Skeletal muscle cell (primary cell): Measurements from ENCODE around the gene RBFOX1.

ENCODE experiments used
- DNase-seq: peaks from one replicate; pipeline ENCODE4 v3.0.0-alpha.2; 2010; ENCODE audit warnings: low read depth
- H3K4me3 ChIP-seq: 2 replicates; pipeline ENCODE4 v1.5.1; 2011; ENCODE audit warnings: low read depth, mild to moderate bottlenecking, control low read depth, low read length, moderate library complexity

The RBFOX1 gene

DNA sequence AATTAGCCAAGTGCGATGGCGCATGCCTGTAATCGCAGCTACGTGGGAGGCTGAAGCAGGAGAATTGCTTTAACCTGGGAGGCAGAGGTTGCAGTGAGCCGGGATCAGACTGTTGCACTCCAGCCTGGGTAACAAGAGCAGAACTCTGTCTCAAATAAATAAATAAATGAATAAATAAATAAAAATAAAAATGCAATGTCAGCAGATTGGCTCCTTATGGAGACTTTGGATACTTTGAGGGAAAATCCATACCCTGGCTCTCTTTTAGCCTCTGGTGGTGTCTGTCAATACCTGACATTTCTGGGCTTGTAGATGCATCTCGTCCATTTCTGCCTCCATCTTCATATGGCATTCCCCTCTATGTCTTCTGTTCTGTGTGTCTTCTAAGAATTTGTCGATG is 66.7 kb downstream of the RBFOX1 start:
- DNase-seq = no peak

DNA sequence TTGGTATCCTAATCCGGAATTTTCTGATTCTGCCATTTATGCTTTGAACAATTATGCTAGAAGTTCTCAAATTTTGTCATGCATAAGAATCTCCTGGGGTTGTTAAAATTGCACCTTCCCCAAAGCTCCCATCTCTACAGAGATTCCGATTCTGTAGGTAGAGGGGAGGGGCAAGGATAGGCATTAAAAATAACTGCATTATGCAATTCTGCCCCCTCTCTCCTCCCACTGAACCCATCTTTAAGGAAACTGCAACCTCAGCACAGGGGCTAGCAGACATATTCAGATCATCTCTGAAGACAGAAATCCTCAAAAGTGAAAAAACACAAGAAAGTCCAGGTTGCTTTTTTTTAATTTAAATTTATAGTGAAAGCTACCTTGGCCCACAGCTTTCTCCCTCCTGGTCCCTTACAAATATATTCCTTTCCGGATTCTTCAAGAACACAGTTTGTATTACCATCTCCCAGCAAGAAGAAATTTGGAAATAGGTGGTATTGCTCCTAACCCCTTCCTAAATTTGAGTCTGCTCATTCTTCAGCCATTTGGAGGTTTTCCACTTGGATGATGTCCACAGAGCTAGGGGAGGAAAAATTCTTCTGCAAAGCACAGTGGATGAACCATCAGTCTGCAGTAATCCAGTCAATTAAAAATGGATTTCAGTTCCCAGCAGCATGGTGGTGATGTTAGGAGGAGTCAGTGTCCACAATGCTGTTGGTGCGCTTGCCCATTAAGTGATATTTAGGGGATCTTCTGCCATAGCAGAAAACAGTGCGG is 67.7 kb downstream of the RBFOX1 start:
- DNase-seq = no peak
- H3K4me3 ChIP-seq = no peak overlapping the region

More for the DNA sequence above, 66.7 kb downstream of the RBFOX1 start:
- no peak overlapping the region for H3K4me3 ChIP-seq

DNA sequence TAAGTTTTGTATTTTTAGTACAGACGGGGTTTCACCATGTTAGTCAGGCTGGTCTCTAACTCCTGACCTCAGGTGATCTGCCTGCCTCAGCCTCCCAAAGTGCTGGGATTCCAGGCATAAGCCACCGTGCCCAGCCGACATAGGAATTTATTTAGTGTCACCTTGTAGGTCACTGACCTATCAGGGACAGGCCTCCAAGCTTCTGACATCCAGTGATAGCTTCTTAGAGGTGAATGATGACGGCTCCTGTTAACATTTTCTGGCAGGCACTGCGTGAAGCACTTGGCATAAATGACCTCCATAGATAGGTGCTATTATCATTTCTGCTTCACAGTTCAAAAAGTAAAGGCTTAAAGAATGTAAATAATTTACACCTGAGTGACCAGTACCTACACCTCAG is 71.6 kb downstream of the RBFOX1 start:
- no peak overlapping the region for H3K4me3 ChIP-seq
- DNase-seq = no peak

DNA sequence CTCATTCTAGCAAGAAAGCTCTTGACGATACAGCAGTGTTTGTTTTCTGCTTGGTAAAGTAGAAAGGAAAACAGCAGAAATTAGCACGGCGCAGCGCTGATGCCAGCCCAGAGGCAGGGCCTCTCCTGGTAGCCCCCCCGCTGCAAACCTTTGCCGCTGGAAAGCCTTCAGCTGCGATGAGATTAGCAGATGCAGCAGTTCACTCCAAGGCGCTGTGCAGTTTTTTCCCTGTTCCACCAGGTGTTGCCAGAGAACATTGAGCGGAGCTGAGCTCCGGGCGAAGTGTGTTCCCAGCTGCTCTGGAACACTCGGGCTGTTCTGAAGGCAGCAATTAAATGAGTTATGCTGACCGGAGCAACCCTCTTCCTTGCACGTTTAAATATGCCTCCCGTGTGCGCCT is 72.5 kb downstream of the RBFOX1 start:
- H3K4me3 ChIP-seq = no peak overlapping the region
- no peak for DNase-seq

DNA sequence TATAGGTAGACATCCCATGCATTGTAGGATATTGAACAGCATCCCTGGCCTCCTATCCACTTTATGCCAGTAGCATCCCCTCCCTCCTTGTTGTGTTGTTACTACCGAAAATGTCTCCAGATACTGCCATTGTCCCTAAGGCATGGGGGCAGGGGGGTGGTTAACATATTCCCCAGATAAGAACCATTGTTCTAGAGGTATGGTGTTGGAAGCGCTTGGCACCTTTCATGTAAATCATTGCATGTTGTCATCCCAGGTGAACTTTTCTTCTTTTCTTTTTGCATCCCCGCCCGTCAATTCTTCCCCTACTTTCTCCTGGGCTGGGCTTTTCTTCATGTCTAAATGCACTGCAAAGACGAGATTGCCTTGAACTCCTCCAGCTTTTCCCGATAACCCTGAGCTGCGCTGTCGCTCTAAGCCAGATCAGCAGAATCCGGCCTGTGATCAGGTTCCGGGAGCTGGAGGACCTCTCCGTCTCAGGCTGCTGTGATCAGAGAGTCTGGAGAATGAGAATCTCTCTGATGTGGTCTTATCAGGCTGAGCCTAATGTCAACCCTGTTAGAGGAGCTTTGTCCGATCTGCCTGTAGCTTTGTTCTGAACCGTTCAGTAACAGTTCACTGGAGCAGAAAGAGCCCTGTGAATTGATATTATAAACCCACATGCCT is 76.2 kb downstream of the RBFOX1 start:
- no peak for DNase-seq
- no peak overlapping the region for H3K4me3 ChIP-seq

DNA sequence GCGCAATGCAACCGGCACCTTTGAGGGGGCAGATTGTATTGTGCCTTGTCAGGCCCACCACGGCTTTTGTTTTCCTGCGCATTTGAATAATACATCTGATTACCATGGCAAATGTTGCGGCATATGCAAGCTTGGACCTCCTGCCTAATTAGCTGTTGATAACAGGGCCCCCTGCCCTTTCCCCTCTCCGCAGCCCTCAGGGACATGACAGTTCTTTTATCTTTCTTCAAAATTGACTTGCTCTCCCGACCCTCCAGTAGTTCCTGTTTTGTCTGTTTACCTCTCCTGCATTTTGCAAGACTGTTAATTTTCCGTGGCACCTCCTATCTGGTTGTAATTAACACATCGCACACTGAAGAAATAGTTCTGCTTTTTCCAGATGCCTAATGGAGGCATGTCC is 86.8 kb downstream of the RBFOX1 start:
- no peak overlapping the region for H3K4me3 ChIP-seq
- DNase-seq = no peak

DNA sequence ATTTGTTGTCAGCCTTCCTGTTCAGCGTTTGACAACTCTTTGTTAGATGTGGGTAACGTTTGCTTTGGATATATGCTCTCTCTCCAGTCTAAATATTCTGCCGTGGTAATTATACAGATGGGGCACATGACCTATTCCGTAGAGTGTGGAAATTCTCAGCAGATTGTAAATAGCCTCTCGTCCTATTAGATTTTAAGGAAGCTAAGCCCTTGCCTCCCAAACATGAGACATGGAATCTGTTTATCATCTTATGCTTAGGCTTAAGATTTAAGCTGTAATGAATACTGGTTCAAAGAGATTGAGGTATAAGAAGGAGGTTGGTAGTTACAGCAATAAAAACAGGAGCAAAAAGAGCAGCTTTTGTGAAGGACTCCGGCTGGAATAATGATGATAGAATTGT is 87.4 kb downstream of the RBFOX1 start:
- DNase-seq = no peak
- H3K4me3 ChIP-seq = no peak overlapping the region

DNA sequence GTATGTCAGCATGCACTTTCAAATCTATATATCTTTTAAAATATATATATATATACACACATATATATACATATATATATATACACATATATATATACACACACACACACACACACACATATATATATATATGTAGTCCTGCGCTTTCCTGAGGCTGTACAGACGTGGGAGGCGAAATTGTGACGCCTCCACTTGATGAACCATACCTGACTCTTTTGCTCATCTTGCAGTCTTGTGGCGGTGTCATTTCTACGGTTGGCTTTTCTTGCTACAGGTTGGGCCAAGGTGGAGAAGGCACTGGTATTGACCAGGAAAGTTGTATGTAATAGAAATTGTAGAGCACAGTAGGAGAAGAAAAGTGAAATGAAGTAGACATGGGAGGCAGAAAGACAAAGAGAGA is 88.2 kb downstream of the RBFOX1 start:
- DNase-seq = no peak
- no peak overlapping the region for H3K4me3 ChIP-seq

DNA sequence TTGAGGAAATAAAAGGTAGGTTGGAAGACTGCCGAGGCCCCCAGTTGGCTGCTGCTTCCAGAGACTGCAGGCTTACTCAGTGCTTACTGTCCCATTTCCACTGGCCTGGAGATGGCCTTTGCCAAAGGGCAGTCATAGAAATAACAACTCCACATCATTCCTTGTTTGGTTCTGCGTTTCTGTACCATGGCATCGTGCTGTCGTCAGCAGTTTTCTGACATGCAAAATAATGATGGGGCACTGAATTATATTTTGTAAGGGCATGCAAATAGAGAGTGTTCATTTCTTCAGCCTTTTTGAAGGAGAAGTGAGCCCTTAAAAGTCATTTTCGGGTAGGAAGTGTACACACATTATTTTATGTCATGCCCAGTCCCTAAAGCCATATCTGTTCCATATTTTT is 88.9 kb downstream of the RBFOX1 start:
- DNase-seq = no peak
- no peak overlapping the region for H3K4me3 ChIP-seq

DNA sequence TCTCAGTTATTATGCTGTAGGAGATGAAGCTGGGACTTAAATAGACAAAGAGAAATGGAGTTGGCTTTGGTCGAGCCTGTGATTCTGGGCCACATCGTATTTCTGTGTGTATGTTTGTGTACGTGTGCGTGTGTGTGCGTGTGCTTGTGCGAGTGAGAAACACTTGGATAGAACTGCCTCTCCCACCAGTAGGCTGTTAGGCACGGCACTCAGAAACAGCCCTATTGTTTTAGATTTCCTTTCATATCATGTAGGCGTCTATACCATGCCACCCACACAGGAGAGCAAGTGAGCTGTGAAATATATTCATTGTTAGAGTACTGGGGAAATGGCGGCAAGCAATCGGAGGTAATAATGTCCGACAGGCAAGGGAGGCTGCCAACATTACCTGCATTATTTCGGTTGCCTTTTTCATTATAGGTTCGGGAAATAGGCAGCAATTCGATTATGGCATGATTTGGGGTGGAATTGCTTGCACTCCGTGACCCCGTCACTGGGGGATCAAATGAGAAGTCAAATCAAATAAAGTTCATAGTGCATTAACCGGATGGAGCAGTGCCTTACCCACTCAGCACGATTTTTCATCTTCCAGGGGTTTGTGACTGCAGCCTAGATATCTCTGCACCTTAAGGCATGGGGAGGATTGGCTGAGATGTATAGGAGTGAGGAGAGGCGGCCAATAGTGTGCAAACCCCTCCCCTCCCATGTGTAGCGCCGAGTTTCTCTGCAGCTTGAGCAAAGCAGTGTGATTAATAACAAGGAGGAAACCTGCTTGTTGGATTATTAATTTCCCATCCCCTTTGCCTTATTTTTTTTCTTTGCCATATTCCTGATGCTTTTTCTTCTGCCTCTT is 89.6 kb downstream of the RBFOX1 start:
- DNase-seq = no peak
- no peak overlapping the region for H3K4me3 ChIP-seq

DNA sequence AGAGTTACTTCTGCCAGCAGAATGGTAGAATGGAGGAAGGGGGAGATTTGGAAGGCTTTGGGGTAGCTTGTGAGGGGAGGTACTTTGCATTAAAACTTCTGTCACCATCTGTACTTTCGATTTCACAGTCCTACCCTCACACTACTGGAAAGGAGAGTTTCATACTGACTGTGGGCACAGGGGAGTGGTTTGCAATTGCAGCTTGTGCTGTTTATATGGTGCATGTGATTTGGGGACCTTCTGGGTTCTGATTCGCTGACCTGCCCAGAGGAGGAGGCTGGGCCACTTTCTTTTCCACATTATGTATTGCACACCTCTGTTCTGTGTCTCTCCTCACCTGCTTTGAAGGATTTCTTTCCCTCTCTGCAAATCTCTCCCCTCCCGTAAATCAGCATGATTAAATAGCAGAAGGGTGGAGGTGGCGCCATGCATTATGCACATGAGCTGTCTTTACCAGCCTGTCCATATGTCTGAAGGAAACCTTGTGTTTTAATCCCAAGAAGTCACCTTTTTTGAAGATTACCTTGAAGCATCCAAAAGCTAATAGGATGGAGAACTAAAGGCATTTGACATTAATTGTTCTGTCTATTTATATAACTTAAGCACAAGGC is 90.9 kb downstream of the RBFOX1 start:
- no peak for DNase-seq
- H3K4me3 ChIP-seq = no peak overlapping the region

DNA sequence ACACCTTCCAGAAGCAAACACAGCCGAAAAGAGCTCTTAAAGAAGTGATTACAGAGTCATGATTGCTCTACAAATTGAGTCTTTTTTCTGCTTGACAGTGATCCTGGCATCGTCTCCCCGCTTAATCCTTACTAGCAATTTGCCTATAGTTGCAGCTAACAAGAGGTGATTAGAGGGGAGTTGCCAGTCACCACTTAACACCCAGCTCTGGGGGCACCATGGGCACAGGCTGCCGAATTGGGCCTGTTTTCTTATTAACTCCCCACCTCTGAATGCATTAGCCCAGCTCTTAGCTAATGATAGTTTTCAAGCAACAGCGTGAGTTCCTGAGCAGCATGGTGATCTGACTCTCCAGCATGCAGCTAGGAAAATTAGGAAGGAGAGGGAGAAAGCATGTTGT is 93.5 kb downstream of the RBFOX1 start:
- H3K4me3 ChIP-seq = no peak overlapping the region
- no peak for DNase-seq

DNA sequence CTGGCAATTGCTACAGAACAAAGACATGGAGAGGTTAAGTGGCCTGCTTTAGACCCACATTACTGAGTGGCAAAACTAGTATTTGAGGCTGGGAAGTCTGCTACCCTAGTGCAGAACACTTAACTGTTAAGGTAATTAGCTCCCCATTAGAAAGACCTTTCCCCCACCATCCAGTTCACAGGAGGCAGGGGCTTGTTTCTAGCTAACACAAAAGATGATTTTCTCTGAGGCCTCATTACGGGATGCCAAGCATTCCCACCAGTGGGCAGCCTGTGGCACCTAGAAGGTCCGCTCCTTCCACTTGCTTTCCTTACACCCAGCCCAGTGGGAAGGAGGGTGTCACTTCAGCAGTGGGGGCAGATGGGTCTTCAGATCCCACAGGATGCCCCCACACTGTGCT is 99.1 kb downstream of the RBFOX1 start:
- no peak overlapping the region for H3K4me3 ChIP-seq
- no peak for DNase-seq

DNA sequence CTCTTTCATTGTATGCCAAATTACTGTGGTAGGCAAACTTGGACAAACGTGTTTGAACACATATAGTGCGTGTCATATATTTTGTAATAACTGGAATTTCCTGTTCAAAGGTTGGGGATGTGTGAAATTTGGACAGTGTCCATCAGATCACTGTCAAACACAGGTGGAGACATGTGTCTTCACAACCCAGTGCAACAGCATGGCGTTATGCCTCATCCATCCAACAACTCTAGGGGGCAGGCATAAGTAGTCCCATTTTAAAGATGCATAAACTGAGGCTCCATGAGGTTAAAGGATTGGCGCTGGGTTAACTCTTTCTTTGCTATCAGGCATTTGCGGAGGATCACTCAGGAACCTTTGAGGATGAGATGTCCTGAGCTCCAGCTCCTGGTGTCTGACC is 103.7 kb downstream of the RBFOX1 start:
- no peak for DNase-seq
- H3K4me3 ChIP-seq = no peak overlapping the region

DNA sequence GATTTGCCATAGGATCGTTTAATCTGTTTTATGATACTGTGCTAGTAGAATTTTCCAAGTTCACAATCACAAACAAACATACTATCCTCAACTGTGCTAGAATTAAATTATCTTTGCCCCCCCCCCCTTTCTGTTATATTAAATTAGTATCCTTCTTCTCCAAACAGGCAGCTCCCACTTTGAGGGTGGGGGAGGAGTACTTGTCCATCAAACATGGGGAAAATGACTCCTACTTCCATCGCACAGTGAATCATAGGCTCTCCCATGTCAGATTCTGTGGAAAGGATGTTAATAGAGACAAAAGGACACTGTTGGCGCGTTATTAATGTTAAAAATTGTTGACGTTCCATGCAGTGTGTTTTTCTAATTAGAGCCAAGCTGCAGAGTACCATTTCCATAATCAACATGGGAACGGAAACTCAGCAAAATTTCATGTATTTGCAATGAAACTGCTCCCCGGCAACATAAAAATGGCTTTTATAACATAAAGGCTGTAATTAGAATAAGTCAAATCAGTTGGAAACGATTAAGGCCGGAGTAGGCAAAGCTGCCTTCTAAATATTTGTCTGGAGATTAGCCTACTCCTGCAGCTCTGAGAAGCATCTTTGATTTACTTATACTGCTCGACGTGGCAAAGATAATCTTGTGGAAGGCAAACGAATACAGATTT is 104.6 kb downstream of the RBFOX1 start:
- DNase-seq = no peak
- no peak overlapping the region for H3K4me3 ChIP-seq

DNA sequence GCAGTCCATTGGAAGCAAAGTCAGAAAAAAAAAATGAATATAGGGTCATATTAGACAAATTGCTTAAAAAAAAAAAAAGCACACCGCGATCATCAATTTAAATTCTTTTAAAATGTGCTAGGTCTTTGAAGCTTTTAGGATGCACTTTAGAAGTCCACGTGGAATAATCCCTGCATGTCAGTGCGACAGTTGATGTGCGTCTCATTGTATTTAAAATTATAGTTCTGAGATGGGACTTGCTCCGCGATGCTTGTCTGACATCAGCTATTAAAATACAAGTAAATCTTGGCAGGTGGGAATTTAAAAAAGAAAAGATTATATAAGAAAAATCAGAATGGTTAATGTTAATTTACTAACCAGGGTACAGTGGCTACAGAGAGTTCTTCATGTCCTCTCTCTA is 105.2 kb downstream of the RBFOX1 start:
- no peak overlapping the region for H3K4me3 ChIP-seq

DNA sequence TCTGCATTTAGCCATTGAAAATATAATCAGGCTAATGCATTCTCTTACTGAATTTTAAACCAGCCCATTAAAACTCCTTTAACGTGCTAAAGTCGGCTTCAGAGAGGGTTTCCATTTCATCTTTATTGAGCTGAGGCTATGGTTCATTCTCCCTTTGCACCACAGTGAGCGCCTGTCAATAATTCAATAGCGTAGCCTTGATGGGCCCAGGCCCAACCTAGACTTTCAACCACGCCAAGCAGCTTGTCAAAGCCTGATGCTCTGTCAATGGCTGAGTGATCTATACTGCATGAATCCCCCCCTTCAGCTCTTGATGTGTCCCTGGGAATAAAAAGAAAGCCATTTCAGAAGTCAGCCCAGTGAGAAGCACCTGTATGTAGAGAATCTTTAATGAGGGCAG is 106.0 kb downstream of the RBFOX1 start:
- no peak for DNase-seq
- H3K4me3 ChIP-seq = no peak overlapping the region

More for the DNA sequence above, 105.2 kb downstream of the RBFOX1 start:
- no peak for DNase-seq

DNA sequence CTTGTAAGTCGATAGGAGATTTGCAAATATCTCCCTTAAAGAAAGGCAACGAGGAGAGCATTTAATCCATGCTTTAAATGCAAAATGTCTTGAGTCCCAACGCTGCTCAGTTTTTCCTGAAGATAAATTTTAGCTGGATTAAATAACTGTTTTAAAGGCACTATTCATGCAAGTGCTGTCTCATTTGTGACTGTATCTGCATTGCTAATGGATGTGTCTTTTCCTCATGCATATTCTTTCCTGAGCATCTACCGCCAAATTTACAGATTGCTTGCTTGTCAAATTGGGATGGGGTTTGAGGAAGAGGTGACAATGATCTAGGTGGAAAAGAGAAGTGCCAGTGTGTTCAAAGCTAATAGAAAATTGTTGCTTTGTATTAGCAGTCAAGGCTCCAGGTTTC is 106.9 kb downstream of the RBFOX1 start:
- no peak for DNase-seq
- H3K4me3 ChIP-seq = no peak overlapping the region

DNA sequence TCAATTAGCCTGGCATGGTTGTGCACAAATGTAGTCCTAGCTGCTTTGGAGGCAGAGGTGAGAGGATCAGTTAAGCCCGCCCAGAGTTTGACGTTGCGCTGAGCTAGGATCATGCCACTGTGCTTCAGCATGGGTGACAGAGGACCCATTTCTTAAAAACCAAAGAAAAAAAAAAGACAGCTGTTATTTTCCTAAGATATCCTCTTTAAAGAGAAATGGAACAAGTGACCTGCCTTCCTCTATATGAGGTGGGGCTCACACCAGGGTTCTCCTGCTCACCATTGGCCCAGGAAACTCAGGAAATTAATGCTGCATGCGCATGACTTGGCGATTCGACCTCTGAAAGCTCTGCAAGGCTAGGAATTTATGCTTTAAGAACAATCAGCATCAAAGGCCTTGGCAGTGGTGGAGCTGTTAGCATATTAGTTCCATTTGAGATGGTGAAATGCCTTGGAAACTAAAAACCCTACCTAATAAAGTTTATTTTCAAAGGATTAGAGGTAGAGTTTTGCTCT is 108.3 kb downstream of the RBFOX1 start:
- no peak for DNase-seq
- no peak overlapping the region for H3K4me3 ChIP-seq
